ENCODE results near the gene ADAMTSL4. TPM values are rescaled to one million over a fixed set of nuclear protein-coding genes. Genes with fewer than 3 reads are reported as not detected.

ADAMTSL4 gene
- total RNA-seq, 1 donor: 5.4 TPM

- peaks cover 60% of the 10 kb centered on the region for H3K36me3 ChIP-seq (ENCODE audit: insufficient read depth, low read length)
- H3K4me1 ChIP-seq (ENCODE audit: insufficient read depth, low read length): peaks cover 38% of the 10 kb centered on the region
- no peaks in the 10 kb centered on the region for H3K9me3 ChIP-seq (ENCODE audit: low read depth, low read length)
- no peak for TF ChIP-seq CTCF (IDR thresholded peaks at IDR 0.05; ENCODE audit: extremely low read depth, low read depth, low read length)
- peak overlapping the region; percentile 96 for H3K4me2 ChIP-seq (ENCODE audit: insufficient read depth, low read length)
- peak; percentile 78 for DNase-seq (ENCODE audit: insufficient read length, low spot score, missing footprints)
- peaks cover 57% of the 10 kb centered on the region for H4K20me1 ChIP-seq (ENCODE audit: insufficient read depth, low read length)
- H3K79me2 ChIP-seq (ENCODE audit: insufficient read depth, low read length): peaks cover 75% of the 10 kb centered on the region
- no peak overlapping the region for H2AFZ ChIP-seq (ENCODE audit: low read length)
- H3K4me3 ChIP-seq (ENCODE audit: insufficient read depth, low read length): peak overlapping the region; percentile 99
- peak overlapping the region; percentile 98 for H3K27ac ChIP-seq (ENCODE audit: low read depth, low read length)
- H3K27me3 ChIP-seq (ENCODE audit: insufficient read depth, low read length): no peaks in the 10 kb centered on the region
Observed at GRCh38 chr1:150577557-150578271, 28.5 kb downstream of the ADAMTSL4 start.

GRCh38 chr1:150578272-150579109 lies 29.3 kb downstream of the ADAMTSL4 start:
- Histone ChIP-seq H3K9me3 (ENCODE audit: low read depth, low read length) (no peaks in the 10 kb centered on the region), H3K27me3 (ENCODE audit: insufficient read depth, low read length) (no peaks in the 10 kb centered on the region), H3K4me2 (ENCODE audit: insufficient read depth, low read length) (peak overlapping the region; percentile 96), H3K4me3 (ENCODE audit: insufficient read depth, low read length) (peak overlapping the region; percentile 99), H4K20me1 (ENCODE audit: insufficient read depth, low read length) (peaks cover 51% of the 10 kb centered on the region), H2AFZ (ENCODE audit: low read length) (no peak overlapping the region), H3K27ac (ENCODE audit: low read depth, low read length) (peak overlapping the region; percentile 98), H3K36me3 (ENCODE audit: insufficient read depth, low read length) (peaks cover 52% of the 10 kb centered on the region), H3K4me1 (ENCODE audit: insufficient read depth, low read length) (peaks cover 30% of the 10 kb centered on the region), H3K79me2 (ENCODE audit: insufficient read depth, low read length) (peaks cover 68% of the 10 kb centered on the region)
- peak; percentile 77 for DNase-seq (ENCODE audit: insufficient read length, low spot score, missing footprints)
- no peak for TF ChIP-seq CTCF (IDR thresholded peaks at IDR 0.05; ENCODE audit: extremely low read depth, low read depth, low read length)

- H3K4me3 ChIP-seq (ENCODE audit: insufficient read depth, low read length): peak within 1 kb of the TSS; percentile 99
- H3K4me1 ChIP-seq (ENCODE audit: insufficient read depth, low read length): peaks cover 28% of the 10 kb centered on the region
- no peaks in the 10 kb centered on the region for H3K9me3 ChIP-seq (ENCODE audit: low read depth, low read length)
- peaks cover 45% of the 10 kb centered on the region for H3K36me3 ChIP-seq (ENCODE audit: insufficient read depth, low read length)
- peak; percentile 98 for DNase-seq (ENCODE audit: insufficient read length, low spot score, missing footprints)
- peak within 1 kb of the TSS; percentile 75 for H2AFZ ChIP-seq (ENCODE audit: low read length)
- H4K20me1 ChIP-seq (ENCODE audit: insufficient read depth, low read length): peaks cover 48% of the 10 kb centered on the region
- peaks cover 62% of the 10 kb centered on the region for H3K79me2 ChIP-seq (ENCODE audit: insufficient read depth, low read length)
- peak within 1 kb of the TSS; percentile 98 for H3K27ac ChIP-seq (ENCODE audit: low read depth, low read length)
- peak within 1 kb of the TSS; percentile 96 for H3K4me2 ChIP-seq (ENCODE audit: insufficient read depth, low read length)
- no peaks in the 10 kb centered on the region for H3K27me3 ChIP-seq (ENCODE audit: insufficient read depth, low read length)
- TF ChIP-seq CTCF (IDR thresholded peaks at IDR 0.05; ENCODE audit: extremely low read depth, low read depth, low read length): no peak
Observed at GRCh38 chr1:150579110-150579944, 30.1 kb downstream of the ADAMTSL4 start, which contains the start of gene MCL1. TSS of gene MCL1 (minus strand) at chr1:150579610. CDS start at chr1:150579530, 80 bp downstream.

Data from osteoblast (primary cell).